HL-60 (cell line): ENCODE results near the gene CATSPERD.
A peak's percentile ranks its signal among the peaks of the same experiment; 100 is the strongest.

ENCODE experiments used
- DNase-seq, 2 experiments: peaks; one replicate each; pipeline ENCODE4 v3.0.0-alpha.2; 2010 to 2020; ENCODE audit warnings: low read depth in 1 of 2, low spot score in 1 of 2
- H3K27ac ChIP-seq: fragments of 250-450 bp; sonication (Bioruptor Pico); replicated peaks from 2 replicates; pipeline ENCODE4 v1.5.1; 2020; ENCODE audit warnings: mild to moderate bottlenecking, moderate library complexity
- H3K27me3 ChIP-seq: fragments of 250-450 bp; sonication (Bioruptor Pico); 2 replicates; pipeline ENCODE4 v1.5.1; 2021; ENCODE audit warnings: mild to moderate bottlenecking, moderate library complexity; ENCODE audit not compliant: insufficient read depth, poor library complexity, severe bottlenecking
- H3K4me3 ChIP-seq: replicated peaks from 2 replicates; pipeline ENCODE4 v1.5.1; 2011; ENCODE audit warnings: mild to moderate bottlenecking, control low read depth, low read length; ENCODE audit not compliant: insufficient read depth
- CTCF ChIP-seq: IDR thresholded peaks from one replicate; pipeline ENCODE4 v1.5.1; 2011; ENCODE audit warnings: low read length, control low read depth, inconsistent platforms; ENCODE audit not compliant: insufficient read depth
- GABPA ChIP-seq: IDR thresholded peaks from 2 replicates; pipeline ENCODE4 v1.6.1; 2012; ENCODE audit warnings: low read depth
- POLR2AphosphoS5 ChIP-seq: IDR thresholded peaks from 2 replicates; pipeline ENCODE4 v1.6.1; 2012; ENCODE audit warnings: low read depth
- REST ChIP-seq: IDR thresholded peaks from 2 replicates; pipeline ENCODE4 v1.6.1; 2012; ENCODE audit warnings: low read depth; ENCODE audit not compliant: insufficient replicate concordance
- SPI1 ChIP-seq: IDR thresholded peaks from 2 replicates; pipeline ENCODE4 v1.6.1; 2012; ENCODE audit warnings: low read depth, mild to moderate bottlenecking, borderline replicate concordance

CATSPERD gene

GRCh38 chr19:5808120-5808816, 87.8 kb downstream of the CATSPERD start:
- DNase-seq, result no peak
- H3K4me3 ChIP-seq, result no peak overlapping the region
- no peak overlapping the region for H3K27ac ChIP-seq
- TF ChIP-seq CTCF, result no peak
- TF ChIP-seq POLR2AphosphoS5, result no peak
- TF ChIP-seq REST, result no peak
- no peak for TF ChIP-seq SPI1
- no peak for TF ChIP-seq GABPA
- peaks cover 22% of the 10 kb centered on the region for H3K27me3 ChIP-seq

- Histone ChIP-seq H3K27ac (no peak overlapping the region; the same call in 1 of the 2 replicates), H3K4me3 (no peak overlapping the region), H3K27me3 (peaks cover 21% of the 10 kb centered on the region)
- DNase-seq, result peak; percentile 62 to 87
- TF ChIP-seq REST (no peak), GABPA (no peak), SPI1 (no peak), CTCF (no peak), POLR2AphosphoS5 (no peak)
These were observed 88.6 kb downstream of the CATSPERD start for GRCh38 chr19:5809053-5809452.

- no peak for DNase-seq
- peaks cover 17% of the 10 kb centered on the region for H3K27me3 ChIP-seq
- H3K4me3 ChIP-seq, result no peak overlapping the region
- no peak for TF ChIP-seq GABPA
- no peak for TF ChIP-seq POLR2AphosphoS5
- no peak for TF ChIP-seq REST
- no peak for TF ChIP-seq SPI1
- TF ChIP-seq CTCF, result no peak
- peak overlapping the region; percentile 23; the same call in 1 of the 2 replicates for H3K27ac ChIP-seq
These were observed 89.0 kb downstream of the CATSPERD start for GRCh38 chr19:5809469-5809868.
